Middle frontal gyrus (tissue), 1 donor: ENCODE measurements around the gene SPRR4.
"Not testable (repeated sequence)": the region's sequence is repeated elsewhere in the genome, so short reads cannot be mapped to it uniquely, and the experiment has no call there.

ENCODE experiments used
- DNase-seq: peaks from one replicate; pipeline ENCODE4 v3.0.0-alpha.2; 2015; ENCODE audit warnings: low spot score; ENCODE audit errors: extremely low spot score

The SPRR4 gene

DNA sequence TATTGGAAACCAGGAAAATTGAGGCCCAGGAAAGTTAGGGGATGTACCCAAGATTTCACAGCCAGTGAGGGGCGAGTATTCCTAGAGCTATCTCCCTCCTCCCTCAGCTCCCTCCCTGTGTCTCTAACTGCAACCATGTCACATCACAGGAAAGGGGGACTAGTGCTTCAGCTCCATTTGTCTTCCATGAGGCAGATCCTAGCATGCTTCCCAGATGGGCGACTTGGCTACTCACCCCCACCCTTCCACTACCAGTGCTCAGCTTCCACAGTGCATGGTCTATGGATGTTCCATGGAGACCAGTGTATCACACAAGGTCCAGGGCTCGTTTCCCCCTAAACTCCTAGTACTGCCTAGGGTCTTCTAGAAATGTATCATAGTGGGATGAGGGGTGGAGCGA is 4.6 kb upstream of the SPRR4 start:
- no peak for DNase-seq

DNA sequence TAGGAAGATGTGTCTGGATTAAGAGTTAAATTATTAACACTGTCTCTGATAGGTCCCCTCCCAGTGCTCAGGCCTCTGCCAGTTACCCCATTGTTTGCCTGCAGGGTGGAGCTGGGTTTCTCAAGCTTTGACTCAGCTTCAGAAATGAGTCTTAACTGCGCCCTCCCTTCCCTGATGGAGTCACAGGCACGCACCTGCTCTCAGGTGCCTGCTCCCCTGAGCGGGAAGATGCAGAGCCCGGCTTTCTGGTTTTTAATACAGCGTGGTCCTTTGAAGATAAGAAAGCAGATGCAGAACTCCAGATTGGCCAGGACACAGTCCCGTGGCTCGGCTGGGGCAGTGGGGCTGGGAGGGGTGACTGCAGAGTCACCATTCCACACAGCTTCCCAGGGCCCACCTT is 3.2 kb upstream of the SPRR4 start:
- DNase-seq: no peak

DNA sequence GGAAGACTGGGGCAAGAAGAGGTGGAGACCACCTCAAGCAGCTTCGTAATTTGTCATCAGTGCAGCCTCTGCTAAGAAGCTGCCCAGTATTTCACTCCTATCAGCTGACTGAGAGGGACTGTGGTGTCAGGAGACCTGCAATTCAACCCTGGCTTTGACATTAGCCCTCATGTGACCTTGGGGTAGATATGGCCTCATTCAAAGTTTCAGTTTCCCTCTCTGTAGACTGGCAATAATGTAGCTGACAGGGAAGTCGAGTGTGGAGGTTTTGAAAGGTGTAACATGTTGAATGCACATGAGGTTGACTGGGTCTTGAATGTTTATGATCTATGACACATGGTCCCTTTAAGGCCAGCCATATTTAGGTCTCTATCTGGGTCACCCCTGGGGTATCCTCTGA is 2.2 kb upstream of the SPRR4 start:
- no peak for DNase-seq

DNA sequence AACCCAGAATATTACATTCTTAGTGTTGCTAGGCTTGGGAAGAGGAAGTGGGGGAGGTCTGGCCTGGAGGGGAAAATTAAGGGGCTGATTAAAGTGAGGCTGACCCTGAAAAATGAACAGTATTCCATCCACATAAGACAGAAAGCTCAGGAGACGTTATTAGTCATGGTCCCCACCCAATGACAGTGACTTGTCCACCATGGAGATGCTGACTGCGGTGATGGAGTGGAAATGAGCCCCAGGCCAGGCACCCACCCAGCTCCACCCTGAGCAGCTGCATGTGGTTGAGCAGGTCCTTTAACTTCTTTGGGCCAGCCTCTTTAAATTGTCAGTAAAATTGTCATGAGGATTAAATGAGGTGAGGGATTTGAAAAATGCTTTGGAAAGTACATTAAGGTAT is 1.4 kb upstream of the SPRR4 start:
- no peak for DNase-seq

DNA sequence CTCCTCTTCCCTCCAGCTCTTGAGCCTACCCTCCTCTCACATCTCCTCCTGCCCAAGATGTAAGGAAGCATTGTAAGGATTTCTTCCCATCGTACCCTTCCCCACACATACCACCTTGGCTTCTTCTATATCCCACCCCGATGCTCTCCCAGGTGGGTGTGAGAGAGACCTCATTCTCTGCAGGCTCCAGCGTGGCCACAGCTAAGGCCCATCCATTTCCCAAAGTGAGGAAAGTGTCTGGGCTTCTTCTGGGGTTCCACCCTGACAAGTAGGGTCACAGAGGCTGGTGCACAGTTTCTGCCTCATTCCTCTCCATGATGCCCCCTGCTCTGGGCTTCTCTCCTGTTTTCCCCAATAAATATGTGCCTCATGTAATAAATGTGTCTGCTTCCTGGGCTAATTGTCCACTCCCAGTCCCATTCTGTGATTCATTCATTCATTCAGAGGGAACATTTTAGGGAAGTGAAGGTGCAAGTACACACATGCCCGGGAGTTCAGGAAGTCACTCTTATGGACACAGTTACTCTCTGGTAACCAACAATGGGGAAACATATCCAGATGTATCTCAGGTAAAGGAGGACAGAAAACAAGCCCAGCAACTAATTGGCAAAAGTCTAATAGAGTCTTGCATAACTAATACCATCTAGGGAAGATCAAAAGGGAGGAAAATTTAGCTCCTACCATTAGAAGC is 1.9 kb downstream of the SPRR4 start:
- DNase-seq: no peak

DNA sequence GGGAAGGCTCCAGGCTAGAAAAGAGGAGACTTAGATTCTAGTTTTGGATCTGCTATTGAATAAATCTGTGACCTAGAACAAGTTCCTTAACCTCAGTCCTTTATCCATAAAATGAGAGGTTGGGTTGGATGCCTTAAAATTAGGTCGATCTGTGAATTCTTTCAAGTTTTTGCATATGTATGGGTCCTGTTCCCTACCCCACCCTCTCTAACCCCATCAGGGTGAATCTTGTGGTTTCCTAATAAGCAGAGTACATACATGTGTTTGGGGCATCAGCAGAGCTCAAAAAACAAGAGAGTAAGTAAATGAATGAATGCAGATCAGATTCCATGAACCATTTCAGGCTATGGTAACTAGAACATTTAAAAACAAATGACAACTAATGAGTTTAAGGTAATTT is 6.2 kb downstream of the SPRR4 start:
- DNase-seq: no peak

DNA sequence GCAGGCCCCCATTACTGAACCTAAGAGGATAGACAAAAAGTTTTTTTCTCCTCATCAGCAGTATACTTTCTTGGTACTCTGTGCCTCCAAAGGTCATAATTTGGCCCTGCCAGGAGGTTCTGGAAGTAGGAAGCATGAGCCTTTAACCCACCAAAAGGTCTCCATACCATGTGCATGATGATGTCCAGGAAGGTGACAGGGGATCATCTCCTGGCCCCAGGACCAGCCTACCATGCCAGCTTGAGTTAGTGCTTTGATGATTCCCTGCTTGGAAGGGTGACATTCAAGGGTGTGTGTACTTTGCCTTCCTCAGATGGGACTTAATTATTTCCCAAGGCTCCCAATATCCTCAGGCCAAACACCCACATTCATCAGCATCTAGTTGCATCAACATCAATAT is 7.2 kb downstream of the SPRR4 start:
- DNase-seq: no peak

DNA sequence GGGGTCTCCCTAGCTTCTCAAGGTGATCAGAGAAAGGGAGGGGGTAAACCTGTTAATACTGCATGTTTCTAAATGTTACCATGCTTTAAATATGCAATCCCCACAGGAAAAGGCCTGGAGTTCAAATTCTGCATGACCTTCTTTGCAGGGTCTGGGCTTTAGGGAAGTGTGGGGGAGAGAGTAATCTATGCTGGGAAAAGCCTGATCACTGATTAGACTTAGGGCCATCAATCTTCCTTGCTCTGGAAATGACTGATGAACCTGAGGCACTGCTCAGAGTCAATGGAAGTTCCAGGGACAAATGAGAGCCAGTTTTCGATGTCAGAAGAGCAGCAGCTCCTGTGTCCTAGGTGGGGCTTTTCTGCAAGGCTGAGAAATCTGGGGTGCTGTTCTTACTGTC is 10.2 kb downstream of the SPRR4 start:
- no peak for DNase-seq

DNA sequence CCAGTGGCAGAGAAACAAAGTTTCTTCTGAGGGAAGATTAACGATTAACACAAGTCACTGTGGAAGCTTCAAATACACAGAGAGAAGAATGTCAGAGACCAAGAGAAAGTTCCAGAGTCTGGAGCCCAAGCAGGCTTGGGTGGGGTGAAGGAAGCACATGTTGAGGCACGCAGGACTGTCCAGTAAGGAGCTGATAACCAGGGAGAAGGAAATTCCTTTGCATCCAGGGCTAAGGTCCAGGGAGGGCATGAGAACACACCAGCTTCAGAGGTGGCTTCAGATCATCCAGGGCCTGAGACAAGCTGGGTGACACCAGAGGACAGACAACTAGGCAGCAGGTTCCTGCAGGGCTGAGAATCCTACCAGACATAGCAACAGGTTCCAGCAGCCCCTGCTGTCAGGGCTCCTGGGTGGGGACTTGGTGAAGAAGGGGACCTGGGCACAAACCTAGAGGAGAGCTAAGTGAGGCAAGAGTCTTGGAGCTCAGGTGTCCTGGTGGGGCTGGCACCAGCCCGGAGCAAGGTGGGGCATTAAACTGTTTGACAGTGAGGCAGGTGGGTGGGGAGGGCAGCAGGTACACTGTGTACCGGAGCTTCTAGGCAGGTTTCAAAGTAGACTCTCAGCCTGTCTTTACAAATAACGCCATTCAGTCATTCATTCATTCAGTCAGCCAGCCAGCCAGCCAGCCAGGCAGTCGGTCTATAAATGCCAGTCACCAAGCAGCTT is 10.9 kb downstream of the SPRR4 start:
- DNase-seq: no peak

DNA sequence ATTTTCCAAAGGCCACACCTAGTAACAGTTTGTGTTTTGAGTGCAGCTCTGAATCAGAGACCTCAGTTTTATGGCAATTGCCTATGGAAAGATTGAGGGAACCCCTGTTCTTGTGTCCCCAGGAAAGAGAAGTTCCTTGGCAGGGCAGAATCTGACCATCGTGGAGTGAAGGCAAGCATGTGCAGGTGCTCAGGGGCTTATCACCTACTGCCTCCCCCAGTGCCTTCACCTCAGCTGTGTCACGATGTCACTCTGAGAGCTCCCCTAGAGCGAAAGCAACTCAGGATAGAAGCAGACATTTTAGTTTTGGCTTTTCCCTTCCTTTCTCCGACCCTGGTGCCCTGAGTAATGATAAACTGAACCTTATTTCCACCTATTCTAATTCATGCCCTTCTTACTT is 11.6 kb downstream of the SPRR4 start:
- no peak for DNase-seq

DNA sequence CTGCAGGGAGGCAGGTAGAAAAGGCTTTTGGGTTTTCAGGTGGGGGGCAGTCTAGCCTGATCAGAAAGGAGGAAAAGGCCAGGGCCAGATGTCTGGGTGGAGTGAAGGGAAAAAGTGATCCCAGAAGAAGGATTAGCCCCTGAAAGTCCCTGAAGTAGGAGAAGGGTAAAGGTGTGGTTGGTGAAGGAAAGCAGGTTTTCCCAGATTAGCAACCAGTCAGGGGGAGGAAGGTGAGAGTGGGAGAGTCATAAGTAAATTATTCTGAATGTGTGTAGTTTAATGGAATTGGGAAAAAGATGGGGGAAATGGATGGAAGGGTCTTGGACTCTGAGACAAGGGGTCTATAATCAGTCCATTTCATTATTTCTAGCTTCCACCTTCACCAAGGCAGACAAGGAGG is 12.8 kb downstream of the SPRR4 start:
- DNase-seq: no peak

DNA sequence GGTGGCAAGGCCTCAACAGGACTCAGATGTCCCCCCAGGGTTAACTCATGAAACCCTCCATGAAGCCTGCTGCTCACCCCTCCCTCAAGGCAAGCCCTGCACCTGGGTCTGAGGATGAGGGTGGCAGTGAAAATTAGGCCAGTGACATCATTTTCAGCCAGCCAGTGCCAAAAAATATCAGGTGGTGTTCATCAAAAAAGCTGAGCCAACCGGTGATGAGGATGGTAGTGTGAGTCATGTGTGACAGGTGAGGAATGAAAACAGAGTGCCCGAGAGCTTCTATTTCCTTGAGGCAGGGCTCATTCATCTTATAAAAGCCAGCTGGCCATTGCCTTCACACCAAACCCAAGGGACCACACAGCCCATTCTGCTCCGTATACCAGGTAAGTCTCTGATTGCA is 13.3 kb downstream of the SPRR4 start, which contains the start of gene SPRR1A:
Gene SPRR1A (plus strand): TSS at position 339 of the 400 bp plus-strand sequence. CDS start 1,150 bp downstream, outside the sequence.
- DNase-seq: no peak

DNA sequence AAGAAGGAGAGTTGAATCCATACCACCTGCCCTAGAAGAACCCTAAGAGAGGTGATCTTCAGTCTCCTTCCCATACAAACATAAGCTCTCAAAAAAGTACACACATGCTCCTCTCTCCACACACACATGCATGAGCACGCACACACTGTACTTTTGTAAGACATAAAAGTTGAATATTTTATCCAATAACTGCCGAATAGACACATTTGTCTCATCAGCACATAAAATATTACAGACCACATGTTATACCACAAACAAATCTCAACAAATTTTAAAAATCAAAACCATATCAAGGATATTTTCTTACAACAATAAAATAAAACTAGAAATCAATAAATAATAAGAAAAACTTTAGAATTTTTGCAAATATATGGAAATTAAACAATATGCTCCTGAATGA is 16.1 kb downstream of the SPRR4 start:
- DNase-seq: no peak

DNA sequence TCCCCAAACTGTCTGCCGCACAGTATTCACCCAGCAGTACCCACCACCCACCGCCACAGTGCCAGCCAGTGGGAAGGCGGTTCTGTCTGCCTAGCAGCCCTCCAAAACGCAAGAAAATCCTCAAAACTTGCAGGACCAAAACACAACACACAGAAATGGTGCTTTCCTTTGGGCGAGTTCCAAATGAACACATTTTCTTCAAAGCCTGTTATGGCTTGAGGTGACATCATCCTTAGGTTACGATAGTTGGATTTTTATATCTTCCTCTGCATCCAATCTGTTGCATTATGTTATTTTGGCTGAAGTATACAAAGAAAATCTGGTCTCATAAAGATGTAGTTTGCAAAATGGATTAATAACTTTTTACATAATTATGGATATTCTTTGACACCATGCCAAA is 22.7 kb downstream of the SPRR4 start:
- DNase-seq: no peak

DNA sequence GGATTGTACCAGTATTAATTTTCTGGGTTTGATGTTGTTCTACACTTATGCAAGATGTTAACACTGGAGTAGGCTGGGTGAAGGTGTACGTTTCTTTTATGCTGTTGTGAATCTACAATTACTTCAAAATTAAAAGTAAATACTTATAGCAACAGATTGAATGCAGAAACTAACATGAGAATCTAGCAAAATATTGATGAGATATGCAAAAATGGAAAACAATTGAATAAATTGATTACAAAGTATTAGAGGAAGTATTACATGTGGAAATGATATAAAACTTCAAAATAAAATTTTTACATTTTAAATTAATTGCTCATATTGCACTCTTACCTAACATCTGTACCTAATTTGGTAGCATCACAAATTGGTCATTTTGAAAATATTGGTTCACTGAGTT is 25.4 kb downstream of the SPRR4 start:
- DNase-seq: no peak

DNA sequence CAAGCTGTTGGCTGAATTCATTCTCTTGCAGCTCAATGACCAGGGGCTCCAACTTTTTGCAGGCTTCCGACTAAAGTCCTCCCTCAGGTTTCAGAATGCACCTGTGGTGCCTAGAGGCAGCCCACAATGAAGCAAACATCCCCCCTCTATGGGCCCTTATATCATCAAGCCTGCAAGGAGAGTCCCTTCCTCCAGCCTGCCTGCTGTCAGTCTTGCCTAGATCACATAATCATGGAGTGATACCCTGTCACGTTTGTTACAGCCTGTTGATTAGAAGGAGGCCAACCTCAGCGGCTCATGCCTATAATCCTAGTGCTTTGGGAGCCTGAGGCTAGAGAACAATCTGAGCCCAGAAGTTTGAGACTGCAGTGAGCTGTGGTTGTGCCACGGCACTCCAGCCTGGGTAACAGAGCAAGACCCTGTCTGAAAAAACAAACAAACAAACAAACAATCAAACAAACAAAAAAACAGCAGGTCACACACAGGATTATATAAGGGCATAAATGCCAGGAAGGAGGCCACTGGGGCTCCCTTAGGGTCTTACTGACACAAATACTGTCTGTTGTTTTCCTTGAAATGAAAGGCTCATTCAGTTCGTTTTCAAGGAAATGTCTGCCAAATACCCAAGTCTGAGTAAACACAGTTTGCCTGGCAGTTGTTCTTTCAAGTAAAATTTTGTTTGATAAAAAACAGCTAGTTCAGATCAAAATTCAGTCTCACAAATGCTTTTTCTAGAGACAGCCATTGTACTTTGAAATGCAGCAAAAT is 26.4 kb downstream of the SPRR4 start:
- no peak for DNase-seq

DNA sequence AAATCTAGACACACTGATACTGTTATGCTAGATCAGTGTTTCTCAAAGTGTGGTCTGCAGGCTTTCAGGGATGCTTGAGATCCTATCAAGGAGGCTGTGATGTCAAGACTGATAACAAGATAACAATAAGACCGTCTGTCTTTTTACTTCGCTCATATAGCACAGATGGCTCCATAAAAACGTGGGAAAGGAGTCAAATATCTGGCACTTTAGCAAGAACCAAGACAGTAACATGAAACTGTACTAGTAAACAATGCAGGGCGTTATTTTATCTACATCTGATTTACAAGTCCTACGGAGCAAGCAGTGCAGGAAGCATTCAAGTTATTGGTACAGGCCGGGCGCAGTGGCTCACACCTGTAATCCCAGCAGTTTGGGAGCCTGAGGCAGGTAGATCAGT is 27.5 kb downstream of the SPRR4 start:
- DNase-seq: no peak

DNA sequence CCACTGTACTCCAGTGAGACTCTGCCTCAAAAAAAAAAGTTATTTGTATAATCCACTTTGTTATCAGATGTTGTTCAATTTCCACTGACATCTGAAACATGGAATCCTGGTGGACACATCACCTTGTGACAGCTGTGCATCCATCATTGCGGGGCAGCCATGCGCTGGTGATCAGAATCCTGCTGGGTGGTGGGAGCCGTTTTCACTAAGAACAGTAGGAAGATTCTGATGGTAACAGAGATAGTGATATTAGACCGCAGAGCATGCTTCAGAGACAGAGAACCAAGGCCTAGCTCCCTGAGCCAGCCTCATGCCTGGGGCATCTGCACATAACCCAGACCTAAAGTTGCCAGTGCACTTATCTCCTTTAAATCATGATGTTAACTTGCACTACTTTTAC is 28.0 kb downstream of the SPRR4 start:
- DNase-seq: no peak

DNA sequence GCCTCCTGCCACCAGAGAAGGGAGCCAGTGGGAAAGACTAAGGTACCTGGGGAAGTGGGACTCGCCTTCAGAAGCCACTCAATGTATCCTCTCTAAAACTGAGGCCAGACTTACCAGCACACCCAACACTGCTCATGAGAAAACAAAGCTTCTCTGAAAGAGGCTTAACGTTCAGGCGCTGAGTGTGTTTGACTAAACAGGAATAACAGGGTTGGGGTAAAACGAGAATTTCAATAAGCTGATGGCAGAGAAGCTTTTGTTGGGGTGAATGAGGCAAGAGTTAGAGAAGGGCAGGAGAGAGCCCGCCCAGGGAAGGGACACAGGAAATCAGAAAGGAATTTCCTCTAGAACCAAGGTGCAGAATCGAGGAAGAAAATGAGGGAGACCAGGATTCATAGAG is 29.4 kb downstream of the SPRR4 start:
- no peak for DNase-seq

DNA sequence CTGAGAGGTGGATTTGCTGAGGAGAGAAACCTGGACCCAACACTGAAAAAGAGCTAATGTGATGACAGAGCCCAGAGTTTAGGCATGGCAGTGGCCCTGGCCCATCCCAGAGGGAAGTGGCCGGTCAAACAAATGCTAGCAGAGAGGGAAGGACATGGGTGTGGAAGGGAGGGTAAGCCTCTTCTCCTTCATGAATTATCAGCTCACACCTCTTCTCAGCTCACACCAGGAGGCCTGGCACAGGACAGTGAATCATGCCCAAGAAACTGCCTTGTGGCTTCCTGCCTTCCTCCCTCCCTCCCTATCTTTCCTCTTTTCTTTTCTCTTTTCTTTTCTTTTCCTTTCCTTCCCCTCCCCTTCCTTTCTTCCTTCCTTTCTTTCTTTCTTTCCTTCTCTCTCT is 29.8 kb downstream of the SPRR4 start:
- DNase-seq: no peak

DNA sequence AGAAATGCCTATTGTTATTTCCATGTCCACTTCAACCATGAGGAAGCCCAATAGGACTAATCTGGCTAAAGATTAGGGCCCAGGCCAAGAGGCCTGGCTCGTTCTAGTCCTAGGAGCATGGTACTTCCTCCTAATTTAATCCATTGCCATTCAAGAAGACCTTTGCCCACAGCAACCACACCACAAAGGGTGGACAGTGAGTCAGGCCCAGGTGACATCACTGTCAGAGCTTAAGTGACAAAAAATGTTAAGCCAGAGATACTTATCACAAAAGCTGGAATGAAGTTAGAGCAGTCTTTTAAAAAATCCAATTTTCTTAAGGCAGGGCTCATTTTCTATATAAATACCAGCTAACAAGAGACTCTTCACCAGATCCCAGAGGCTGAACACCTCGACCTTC is 30.9 kb downstream of the SPRR4 start, which contains the start of gene SPRR3:
Gene SPRR3 (plus strand): TSS at position 368 of the 400 bp plus-strand sequence. CDS start 1,272 bp downstream, outside the sequence.
- no peak for DNase-seq

DNA sequence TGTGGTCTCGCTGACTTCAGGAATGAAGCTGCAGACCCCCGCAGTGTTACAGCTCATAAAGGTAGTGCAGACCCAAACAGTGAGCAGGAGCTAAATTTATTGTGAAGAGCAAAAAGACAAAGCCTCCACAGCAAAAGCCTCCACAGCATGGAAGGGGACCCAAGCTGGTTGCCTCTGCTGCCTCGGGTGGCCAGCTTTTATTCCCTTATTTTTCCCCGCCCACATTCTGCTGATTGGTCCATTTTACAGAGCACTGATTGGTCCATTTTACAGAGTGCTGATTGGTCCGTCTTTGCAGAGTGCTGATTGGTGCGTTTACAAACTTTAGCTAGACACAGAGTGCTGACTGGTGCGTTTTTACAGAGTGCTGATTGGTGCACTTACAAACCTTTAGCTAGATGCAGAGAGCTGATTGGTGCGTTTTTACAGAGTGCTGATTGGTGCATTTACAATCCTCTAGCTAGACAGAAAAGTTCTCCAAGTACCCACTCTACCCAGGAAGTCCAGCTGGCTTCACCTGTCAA is 40.8 kb downstream of the SPRR4 start:
- DNase-seq: not testable (repeated sequence)
